ENCODE measurements around the gene WDR45B. TPM values are rescaled to one million over a fixed set of nuclear protein-coding genes. Genes with fewer than 3 reads are reported as not detected.

WDR45B gene
- total and polyA plus RNA-seq, 2 experiments from 2014 or later: 82.6 to 112 TPM

DNA sequence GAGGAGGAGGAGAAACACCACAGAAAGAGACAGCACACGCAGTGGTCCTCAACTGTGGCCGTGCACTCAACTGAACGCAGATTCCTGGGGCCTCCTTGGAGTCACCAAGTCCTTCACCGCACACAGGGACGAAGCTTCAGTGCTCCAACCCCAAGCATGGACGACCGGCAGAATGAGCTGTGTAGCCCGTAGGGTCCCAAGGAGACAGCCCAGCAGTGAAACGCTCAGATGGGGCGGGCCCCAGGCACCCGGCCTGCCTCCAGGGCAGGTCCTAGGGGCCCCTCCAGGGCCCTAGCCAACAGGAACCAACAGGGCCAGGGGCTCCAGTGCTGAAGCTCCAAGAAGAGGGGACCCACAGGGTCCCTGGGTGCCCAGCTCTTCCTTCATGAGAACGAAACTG is 37.0 kb upstream of the WDR45B start:
- H3K4me3 ChIP-seq: no peak overlapping the region
- H3K36me3 ChIP-seq (replicated peaks; ENCODE audit: insufficient read depth, low read depth): no peaks in the 10 kb centered on the region
- no peaks in the 10 kb centered on the region for H4K20me1 ChIP-seq (ENCODE audit: insufficient read depth, poor library complexity, severe bottlenecking)
- H3K4me1 ChIP-seq (ENCODE audit: insufficient read depth): peaks cover 6% of the 10 kb centered on the region
- DNase-seq (ENCODE audit: low spot score): no peak
- H2AFZ ChIP-seq: no peak overlapping the region
- no peaks in the 10 kb centered on the region for H3K27me3 ChIP-seq
- TF ChIP-seq EZH2 (IDR thresholded peaks at IDR 0.05; ENCODE audit: borderline replicate concordance): no peak
- TF ChIP-seq, protein P1, sequence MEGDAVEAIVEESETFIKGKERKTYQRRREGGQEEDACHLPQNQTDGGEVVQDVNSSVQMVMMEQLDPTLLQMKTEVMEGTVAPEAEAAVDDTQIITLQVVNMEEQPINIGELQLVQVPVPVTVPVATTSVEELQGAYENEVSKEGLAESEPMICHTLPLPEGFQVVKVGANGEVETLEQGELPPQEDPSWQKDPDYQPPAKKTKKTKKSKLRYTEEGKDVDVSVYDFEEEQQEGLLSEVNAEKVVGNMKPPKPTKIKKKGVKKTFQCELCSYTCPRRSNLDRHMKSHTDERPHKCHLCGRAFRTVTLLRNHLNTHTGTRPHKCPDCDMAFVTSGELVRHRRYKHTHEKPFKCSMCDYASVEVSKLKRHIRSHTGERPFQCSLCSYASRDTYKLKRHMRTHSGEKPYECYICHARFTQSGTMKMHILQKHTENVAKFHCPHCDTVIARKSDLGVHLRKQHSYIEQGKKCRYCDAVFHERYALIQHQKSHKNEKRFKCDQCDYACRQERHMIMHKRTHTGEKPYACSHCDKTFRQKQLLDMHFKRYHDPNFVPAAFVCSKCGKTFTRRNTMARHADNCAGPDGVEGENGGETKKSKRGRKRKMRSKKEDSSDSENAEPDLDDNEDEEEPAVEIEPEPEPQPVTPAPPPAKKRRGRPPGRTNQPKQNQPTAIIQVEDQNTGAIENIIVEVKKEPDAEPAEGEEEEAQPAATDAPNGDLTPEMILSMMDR (IDR thresholded peaks at IDR 0.05; ENCODE audit: poor library complexity): no peak
- no peak for TF ChIP-seq EZH2phosphoT487 (IDR thresholded peaks at IDR 0.05; ENCODE audit: low read depth, severe bottlenecking, unreplicated experiment)
- H3K4me2 ChIP-seq: no peak overlapping the region
- peaks cover 4% of the 10 kb centered on the region for H3K79me2 ChIP-seq
- H3K9me3 ChIP-seq (ENCODE audit: low read depth): no peaks in the 10 kb centered on the region
- H3K9me2 ChIP-seq (replicated peaks; ENCODE audit: insufficient read depth): no peaks in the 10 kb centered on the region
- WGBS (ENCODE audit: low lambda C conversion rate, missing lambda C conversion rate): 95% methylated on average over 9 of the region's 12 CpGs
- no peak overlapping the region for H3K27ac ChIP-seq

DNA sequence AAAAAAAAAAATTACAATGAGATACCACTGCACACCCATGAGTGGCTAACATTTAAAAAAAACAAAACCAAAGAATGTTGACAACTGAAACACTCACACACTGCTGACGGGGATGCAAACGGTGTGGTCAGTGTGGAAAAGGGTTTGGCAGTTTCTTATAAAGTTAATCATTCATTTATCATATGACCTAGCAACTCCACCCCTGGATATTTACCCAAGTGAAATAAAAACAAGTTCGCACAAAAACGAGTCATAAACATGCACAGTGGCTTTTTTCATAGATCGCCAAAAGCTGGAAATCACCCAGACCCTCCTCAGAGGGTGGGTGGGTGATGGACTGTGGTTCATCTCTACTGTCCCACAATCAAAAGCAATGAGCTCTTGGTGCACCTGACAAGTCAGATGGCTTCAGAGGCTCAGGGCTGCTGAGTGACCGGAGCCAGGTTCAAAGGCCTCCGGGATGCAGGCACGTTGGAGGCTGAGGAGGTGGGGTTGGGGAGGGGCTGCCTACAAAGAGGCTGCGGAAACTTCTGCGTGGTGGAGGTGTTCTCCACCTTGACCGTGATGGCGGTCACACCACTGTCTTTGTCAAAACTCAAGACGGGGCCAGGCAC is 36.1 kb upstream of the WDR45B start:
- DNase-seq (ENCODE audit: low spot score): peak; percentile 40
- no peak for TF ChIP-seq EZH2 (IDR thresholded peaks at IDR 0.05; ENCODE audit: borderline replicate concordance)
- no peak for TF ChIP-seq EZH2phosphoT487 (IDR thresholded peaks at IDR 0.05; ENCODE audit: low read depth, severe bottlenecking, unreplicated experiment)
- TF ChIP-seq, protein P1 (IDR thresholded peaks at IDR 0.05; ENCODE audit: poor library complexity): no peak
- WGBS (ENCODE audit: low lambda C conversion rate, missing lambda C conversion rate): 79% methylated on average over 13 of the region's 13 CpGs

DNA sequence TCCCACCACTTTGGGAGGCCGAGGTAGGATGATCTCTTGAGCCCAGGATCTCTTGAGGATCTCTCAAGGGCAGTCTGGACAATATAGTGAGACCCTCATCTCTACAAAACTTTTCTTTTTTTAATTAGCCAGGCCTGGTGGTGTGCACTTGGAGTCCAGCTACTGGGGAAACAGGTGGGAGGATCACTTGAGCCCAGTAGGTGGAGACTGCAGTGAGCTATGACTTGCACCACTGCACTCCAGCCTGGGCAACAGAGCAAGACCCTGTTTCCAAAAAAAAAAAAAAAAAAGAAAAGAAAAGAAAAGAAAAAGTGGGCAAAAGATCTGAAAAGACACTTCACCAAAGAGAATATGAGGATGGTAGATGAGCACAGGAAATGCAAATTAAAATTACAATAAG is 35.3 kb upstream of the WDR45B start:
- no peaks in the 10 kb centered on the region for H4K20me1 ChIP-seq (ENCODE audit: insufficient read depth, poor library complexity, severe bottlenecking)
- H3K27me3 ChIP-seq: no peaks in the 10 kb centered on the region
- H3K36me3 ChIP-seq (replicated peaks; ENCODE audit: insufficient read depth, low read depth): no peaks in the 10 kb centered on the region
- TF ChIP-seq EZH2phosphoT487 (IDR thresholded peaks at IDR 0.05; ENCODE audit: low read depth, severe bottlenecking, unreplicated experiment) (no peak), EZH2 (IDR thresholded peaks at IDR 0.05; ENCODE audit: borderline replicate concordance) (no peak)
- TF ChIP-seq, protein P1 (IDR thresholded peaks at IDR 0.05; ENCODE audit: poor library complexity): no peak
- peak overlapping the region; percentile 90 for H3K27ac ChIP-seq
- H3K9me2 ChIP-seq (replicated peaks; ENCODE audit: insufficient read depth): no peaks in the 10 kb centered on the region
- 81% methylated on average over 1 of the region's 1 CpG for WGBS (ENCODE audit: low lambda C conversion rate, missing lambda C conversion rate)
- no peak overlapping the region for H2AFZ ChIP-seq
- peaks cover 4% of the 10 kb centered on the region for H3K79me2 ChIP-seq
- peaks cover 6% of the 10 kb centered on the region for H3K4me1 ChIP-seq (ENCODE audit: insufficient read depth)
- no peak overlapping the region for H3K4me3 ChIP-seq
- H3K4me2 ChIP-seq: no peak overlapping the region
- H3K9me3 ChIP-seq (ENCODE audit: low read depth): no peaks in the 10 kb centered on the region
- no peak for DNase-seq (ENCODE audit: low spot score)

More for the DNA sequence above, 36.1 kb upstream of the WDR45B start:
- H4K20me1 ChIP-seq (ENCODE audit: insufficient read depth, poor library complexity, severe bottlenecking): no peaks in the 10 kb centered on the region
- no peaks in the 10 kb centered on the region for H3K36me3 ChIP-seq (replicated peaks; ENCODE audit: insufficient read depth, low read depth)
- no peaks in the 10 kb centered on the region for H3K27me3 ChIP-seq
- no peak overlapping the region for H3K4me3 ChIP-seq
- H3K9me3 ChIP-seq (ENCODE audit: low read depth): no peaks in the 10 kb centered on the region
- H3K4me2 ChIP-seq: peak overlapping the region; percentile 4
- peaks cover 4% of the 10 kb centered on the region for H3K79me2 ChIP-seq
- no peaks in the 10 kb centered on the region for H3K9me2 ChIP-seq (replicated peaks; ENCODE audit: insufficient read depth)
- no peak overlapping the region for H2AFZ ChIP-seq
- peaks cover 6% of the 10 kb centered on the region for H3K4me1 ChIP-seq (ENCODE audit: insufficient read depth)
- peak overlapping the region; percentile 90 for H3K27ac ChIP-seq

Data from hepatocyte (in vitro differentiated cells).